Immature natural killer cell (primary cell): Measurements from ENCODE around the gene KRTAP9-3. TPM values are rescaled to one million over a fixed set of nuclear protein-coding genes. Genes with fewer than 3 reads are reported as not detected.
"Not testable (repeated sequence)": the region's sequence is repeated elsewhere in the genome, so short reads cannot be mapped to it uniquely, and the experiment has no call there.

Source experiments
- DNase-seq, 3 donors: peaks; one replicate each; pipeline ENCODE4 v3.0.0; 2022; ENCODE audit warnings: mixed read lengths in 1 of 3
- H3K27ac Mint-ChIP-seq, 6 donors: one replicate each; pipeline ENCODE4 v1.8.0; 2020; ENCODE audit warnings: mixed read lengths in 6 of 6, mild to moderate bottlenecking in 5 of 6, inconsistent platforms in 4 of 6, moderate library complexity in 3 of 6
- H3K27me3 Mint-ChIP-seq, 3 donors: one replicate each; pipeline ENCODE4 v1.8.0; 2020 to 2021; ENCODE audit warnings: low read depth in 3 of 3, mild to moderate bottlenecking in 3 of 3, mixed read lengths in 3 of 3, moderate library complexity in 3 of 3, inconsistent platforms in 1 of 3
- H3K36me3 Mint-ChIP-seq, 3 donors: one replicate each; pipeline ENCODE4 v1.8.0; 2020; ENCODE audit warnings: mixed read lengths in 3 of 3, inconsistent platforms in 2 of 3, mild to moderate bottlenecking in 2 of 3
- H3K4me1 Mint-ChIP-seq, 2 donors: one replicate each; pipeline ENCODE4 v1.8.0; 2020; ENCODE audit warnings: inconsistent platforms in 2 of 2, mild to moderate bottlenecking in 2 of 2, mixed read lengths in 2 of 2, moderate library complexity in 1 of 2
- H3K4me3 Mint-ChIP-seq, 5 donors: one replicate each; pipeline ENCODE4 v1.8.0; 2020; ENCODE audit warnings: mild to moderate bottlenecking in 5 of 5, mixed read lengths in 5 of 5, inconsistent platforms in 3 of 5, moderate library complexity in 3 of 5
- H3K9me3 Mint-ChIP-seq, 6 donors: one replicate each; pipeline ENCODE4 v1.8.0; 2020; ENCODE audit warnings: mild to moderate bottlenecking in 6 of 6, mixed read lengths in 6 of 6, inconsistent platforms in 4 of 6, moderate library complexity in 3 of 6
- polyA plus RNA-seq, 3 donors: library from polyadenylated mRNA; unstranded; fragments of 300-500 nt; fragmentation: Illumina TruSeq; gene quantifications; one replicate each; pipeline ENCODE4 v1.2.3, GENCODE V29; 2021

Gene KRTAP9-3, protein sequence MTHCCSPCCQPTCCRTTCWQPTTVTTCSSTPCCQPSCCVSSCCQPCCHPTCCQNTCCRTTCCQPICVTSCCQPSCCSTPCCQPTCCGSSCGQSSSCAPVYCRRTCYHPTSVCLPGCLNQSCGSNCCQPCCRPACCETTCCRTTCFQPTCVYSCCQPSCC
- polyA plus RNA-seq = not detected

DNA sequence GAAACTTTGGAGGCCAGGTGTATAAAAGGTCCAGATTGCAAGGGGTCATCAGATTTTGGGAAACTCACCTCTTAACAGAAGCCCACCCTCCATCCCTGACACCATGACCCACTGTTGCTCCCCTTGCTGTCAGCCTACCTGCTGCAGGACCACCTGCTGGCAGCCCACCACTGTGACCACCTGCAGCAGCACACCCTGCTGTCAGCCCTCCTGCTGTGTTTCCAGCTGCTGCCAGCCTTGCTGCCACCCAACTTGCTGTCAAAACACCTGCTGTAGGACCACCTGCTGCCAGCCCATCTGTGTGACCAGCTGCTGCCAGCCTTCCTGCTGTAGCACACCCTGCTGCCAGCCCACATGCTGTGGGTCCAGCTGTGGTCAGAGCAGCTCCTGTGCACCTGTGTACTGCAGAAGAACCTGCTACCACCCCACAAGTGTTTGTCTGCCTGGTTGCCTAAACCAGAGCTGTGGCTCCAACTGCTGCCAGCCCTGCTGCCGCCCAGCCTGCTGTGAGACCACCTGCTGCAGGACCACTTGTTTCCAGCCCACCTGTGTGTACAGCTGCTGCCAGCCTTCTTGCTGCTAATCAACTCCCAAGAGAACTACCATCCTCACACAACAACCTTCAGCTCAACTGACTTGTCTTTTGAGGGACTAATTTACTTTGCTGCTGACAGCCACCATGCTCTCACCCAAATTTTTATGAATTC is at the start of gene KRTAP9-3:
TSS of gene KRTAP9-3 (plus strand) at position 51 of the 707 bp plus-strand sequence. CDS start at position 104, 53 bp downstream.
- H3K27ac Mint-ChIP-seq, H3K4me1 Mint-ChIP-seq, H3K9me3 Mint-ChIP-seq, DNase-seq, H3K4me3 Mint-ChIP-seq, H3K36me3 Mint-ChIP-seq: not testable (repeated sequence)
- peaks cover 5 to 19% (median 7%) of the 10 kb centered on the region in 3 donors for H3K27me3 Mint-ChIP-seq

- Mint-ChIP-seq H3K4me1 (no peaks in the 10 kb centered on the region), H3K4me3 (no peak within 1 kb of the TSS), H3K27me3 (peaks cover 4 to 11% (median 5%) of the 10 kb centered on the region in 3 donors), H3K27ac (no peak within 1 kb of the TSS), H3K36me3 (no peaks in the 10 kb centered on the region), H3K9me3 (no peaks in the 10 kb centered on the region)
- no peak for DNase-seq
Measured at GRCh38 chr17:41184480-41184961, 47.7 kb upstream of the KRTAP9-3 start, which contains the start of gene KRTAP4-1. TSS of gene KRTAP4-1 (minus strand) at chr17:41184911. CDS start at chr17:41184854, 57 bp downstream.

DNA sequence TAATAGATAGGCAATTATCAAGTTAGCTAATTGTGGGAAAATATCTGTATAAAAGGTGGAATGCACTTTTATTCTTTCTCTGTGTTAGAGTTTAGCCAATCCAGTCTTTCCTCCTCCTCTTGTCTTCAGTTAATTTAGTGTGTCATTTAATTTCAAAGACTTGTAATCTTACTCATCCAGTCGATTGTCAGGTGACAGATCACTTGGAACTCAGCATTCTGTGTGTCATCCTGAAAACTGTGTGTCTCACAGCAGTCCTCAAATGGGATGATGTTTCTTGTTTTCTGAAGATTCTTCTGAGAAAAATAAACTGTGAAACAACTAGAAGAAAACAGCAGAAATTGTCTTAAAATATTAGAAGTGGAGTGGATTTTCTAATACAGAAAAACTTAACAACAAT is 47.2 kb upstream of the KRTAP9-3 start:
- no peaks in the 10 kb centered on the region for H3K36me3 Mint-ChIP-seq
- DNase-seq = no peak
- no peak overlapping the region for H3K27ac Mint-ChIP-seq
- no peaks in the 10 kb centered on the region for H3K4me1 Mint-ChIP-seq
- H3K27me3 Mint-ChIP-seq = peaks cover 4 to 11% (median 5%) of the 10 kb centered on the region in 3 donors
- no peaks in the 10 kb centered on the region for H3K9me3 Mint-ChIP-seq
- no peak overlapping the region for H3K4me3 Mint-ChIP-seq

GRCh38 chr17:41186872-41187271 is 45.4 kb upstream of the KRTAP9-3 start:
- no peak overlapping the region for H3K27ac Mint-ChIP-seq
- H3K4me3 Mint-ChIP-seq = no peak overlapping the region
- no peaks in the 10 kb centered on the region for H3K4me1 Mint-ChIP-seq
- DNase-seq = no peak
- H3K36me3 Mint-ChIP-seq = no peaks in the 10 kb centered on the region
- H3K27me3 Mint-ChIP-seq = peaks cover 8 to 22% (median 9%) of the 10 kb centered on the region in 3 donors
- peaks cover 0 to 3% (median 0%) of the 10 kb centered on the region in 6 donors for H3K9me3 Mint-ChIP-seq

GRCh38 chr17:41189837-41190318 is 42.4 kb upstream of the KRTAP9-3 start, which contains the start of gene KRTAP9-1:
TSS of gene KRTAP9-1 (plus strand) at chr17:41189887. CDS start at chr17:41189887, 0 bp downstream.
- H3K4me1 Mint-ChIP-seq, H3K36me3 Mint-ChIP-seq, DNase-seq, H3K4me3 Mint-ChIP-seq, H3K9me3 Mint-ChIP-seq, H3K27ac Mint-ChIP-seq: not testable (repeated sequence)
- peaks cover 5 to 22% (median 6%) of the 10 kb centered on the region in 3 donors for H3K27me3 Mint-ChIP-seq

GRCh38 chr17:41190328-41190727 is 41.9 kb upstream of the KRTAP9-3 start:
- Mint-ChIP-seq H3K36me3 (no peaks in the 10 kb centered on the region), H3K27me3 (peaks cover 5 to 20% (median 6%) of the 10 kb centered on the region in 3 donors), H3K9me3 (peaks cover 0 to 4% (median 0%) of the 10 kb centered on the region in 6 donors), H3K4me1 (no peaks in the 10 kb centered on the region), H3K27ac (no peak overlapping the region), H3K4me3 (no peak overlapping the region)
- DNase-seq = no peak

DNA sequence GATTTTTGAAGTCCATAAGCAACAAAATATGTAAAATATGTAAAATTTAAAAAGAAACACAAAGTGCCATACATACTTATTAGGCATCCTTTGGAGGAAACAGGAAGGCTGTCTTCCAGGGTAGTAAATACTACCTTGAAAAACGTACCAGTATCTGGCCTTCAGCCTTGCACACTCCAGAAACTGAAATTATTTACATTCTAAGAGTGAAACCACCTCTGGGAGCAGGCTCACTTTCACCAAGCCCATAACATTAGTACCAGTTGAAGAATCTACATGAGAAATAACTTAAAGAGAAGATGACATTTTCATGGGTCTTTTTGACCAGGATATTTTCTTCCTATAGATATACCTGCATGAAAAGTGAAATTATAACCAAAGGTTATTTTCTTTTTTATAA is 36.2 kb upstream of the KRTAP9-3 start:
- Mint-ChIP-seq H3K36me3 (no peaks in the 10 kb centered on the region), H3K27me3 (peaks cover 0 to 16% (median 5%) of the 10 kb centered on the region in 3 donors), H3K27ac (no peak overlapping the region), H3K4me1 (no peaks in the 10 kb centered on the region), H3K9me3 (peaks cover 0 to 6% (median 0%) of the 10 kb centered on the region in 6 donors), H3K4me3 (no peak overlapping the region)
- no peak for DNase-seq

- no peak for DNase-seq
- Mint-ChIP-seq H3K4me1 (no peaks in the 10 kb centered on the region), H3K9me3 (peaks cover 0 to 6% (median 0%) of the 10 kb centered on the region in 6 donors), H3K36me3 (no peaks in the 10 kb centered on the region), H3K4me3 (no peak overlapping the region), H3K27me3 (peaks cover 0 to 8% (median 3%) of the 10 kb centered on the region in 3 donors), H3K27ac (no peak overlapping the region)
Measured at GRCh38 chr17:41199421-41200078, 32.7 kb upstream of the KRTAP9-3 start.

DNA sequence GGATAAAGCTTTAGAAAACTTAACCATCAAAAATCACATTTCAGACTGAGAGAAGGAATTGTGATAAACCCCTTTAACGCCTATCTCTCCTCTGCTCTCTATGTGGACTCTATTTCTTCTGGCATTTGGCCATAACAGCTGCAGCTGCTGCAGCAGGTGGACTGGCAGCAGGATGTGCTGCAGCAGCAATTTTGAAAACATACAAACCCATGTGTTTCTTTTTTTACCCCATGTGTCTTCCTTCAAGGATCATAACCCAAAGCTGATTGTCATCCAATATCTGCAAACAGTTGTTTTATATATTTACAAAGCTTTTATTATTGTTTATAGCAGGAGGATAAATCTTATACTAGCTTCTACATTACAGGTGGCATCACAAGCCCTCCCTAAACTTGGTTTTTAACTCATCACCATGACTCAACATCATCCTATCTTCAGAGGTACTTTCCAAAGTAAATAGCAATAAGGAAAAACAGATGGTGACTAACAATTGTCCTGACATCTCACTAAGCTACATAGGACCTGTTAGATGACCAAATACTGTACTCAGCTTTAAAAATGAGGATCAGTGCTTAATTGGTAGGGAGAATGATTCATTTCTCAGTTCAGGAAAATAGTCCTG is 20.3 kb upstream of the KRTAP9-3 start:
- no peak overlapping the region for H3K27ac Mint-ChIP-seq

DNA sequence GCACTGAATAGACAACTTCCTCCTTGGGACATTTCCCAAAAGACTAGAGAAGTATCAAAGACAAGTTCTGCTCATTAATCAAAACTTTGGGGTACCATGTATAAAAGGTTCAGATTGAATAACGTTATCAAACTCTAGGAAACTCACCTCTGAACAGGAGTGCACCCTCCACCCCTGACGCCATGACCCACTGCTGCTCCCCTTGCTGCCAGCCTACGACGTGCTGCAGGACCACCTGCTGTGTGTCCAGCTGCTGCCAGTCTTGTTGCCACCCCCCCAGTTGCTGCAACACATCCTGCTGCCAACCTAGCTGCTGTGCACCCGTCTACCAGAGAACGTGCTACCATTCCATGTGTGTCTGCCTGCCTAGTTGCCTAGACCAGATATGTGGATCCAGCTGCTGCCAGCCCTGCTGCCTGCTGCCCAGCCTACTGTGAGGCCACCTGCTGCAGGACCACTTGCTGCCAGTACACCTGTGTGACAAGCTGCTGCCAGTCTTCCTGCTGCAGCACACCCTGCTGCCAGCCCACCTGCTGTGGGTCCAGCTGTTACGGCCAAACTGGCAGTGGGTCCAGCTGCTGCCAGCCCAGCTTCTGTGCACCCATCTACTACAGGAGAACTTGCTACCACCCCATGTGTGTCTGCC is 19.6 kb upstream of the KRTAP9-3 start:
- Mint-ChIP-seq H3K27ac (no peak overlapping the region), H3K27me3 (peaks cover 10 to 37% (median 11%) of the 10 kb centered on the region in 3 donors), H3K4me1 (no peaks in the 10 kb centered on the region), H3K36me3 (no peaks in the 10 kb centered on the region), H3K9me3 (peaks cover 0 to 2% (median 0%) of the 10 kb centered on the region in 6 donors), H3K4me3 (no peak overlapping the region)
- DNase-seq = no peak

More for the DNA sequence above, 20.3 kb upstream of the KRTAP9-3 start:
- H3K36me3 Mint-ChIP-seq = no peaks in the 10 kb centered on the region
- H3K27me3 Mint-ChIP-seq = peaks cover 7 to 31% (median 11%) of the 10 kb centered on the region in 3 donors
- peaks cover 0 to 2% (median 0%) of the 10 kb centered on the region in 6 donors for H3K9me3 Mint-ChIP-seq
- no peaks in the 10 kb centered on the region for H3K4me1 Mint-ChIP-seq
- no peak for DNase-seq
- H3K4me3 Mint-ChIP-seq = no peak overlapping the region

GRCh38 chr17:41215681-41216080 is 16.6 kb upstream of the KRTAP9-3 start:
- no peaks in the 10 kb centered on the region for H3K4me1 Mint-ChIP-seq
- H3K4me3 Mint-ChIP-seq = no peak overlapping the region

DNA sequence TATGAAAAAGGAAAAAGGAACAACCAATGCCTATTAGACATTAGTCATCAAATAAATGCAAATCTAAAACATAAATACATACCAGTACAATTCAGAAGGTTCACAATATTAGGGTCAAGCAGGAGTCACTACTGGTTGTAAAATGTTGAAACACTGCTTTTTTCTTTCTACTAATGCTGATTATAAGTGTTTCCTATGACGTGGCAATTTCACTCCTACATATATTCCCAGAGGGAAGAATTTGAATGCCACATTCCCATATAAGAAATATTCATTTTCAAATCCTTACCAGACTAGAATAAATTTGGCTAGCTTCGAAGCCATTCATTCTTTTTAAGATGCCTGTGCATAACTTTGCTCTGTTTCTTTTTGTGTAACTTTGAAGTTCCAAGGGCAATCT is 8.4 kb upstream of the KRTAP9-3 start:
- peaks cover 6 to 11% (median 8%) of the 10 kb centered on the region in 3 donors for H3K27me3 Mint-ChIP-seq
- H3K4me1 Mint-ChIP-seq = no peaks in the 10 kb centered on the region
- peaks cover 0 to 8% (median 0%) of the 10 kb centered on the region in 6 donors for H3K9me3 Mint-ChIP-seq
- H3K36me3 Mint-ChIP-seq = no peaks in the 10 kb centered on the region
- no peak overlapping the region for H3K27ac Mint-ChIP-seq
- no peak for DNase-seq
- H3K4me3 Mint-ChIP-seq = no peak overlapping the region

More at GRCh38 chr17:41215681-41216080, 16.6 kb upstream of the KRTAP9-3 start:
- Mint-ChIP-seq H3K27ac (no peak overlapping the region), H3K36me3 (no peaks in the 10 kb centered on the region), H3K27me3 (peaks cover 4 to 36% (median 10%) of the 10 kb centered on the region in 3 donors), H3K9me3 (peaks cover 0 to 4% (median 0%) of the 10 kb centered on the region in 6 donors)
- no peak for DNase-seq

- Mint-ChIP-seq H3K4me3 (no peak overlapping the region), H3K27ac (no peak overlapping the region), H3K9me3 (peaks cover 0 to 4% (median 0%) of the 10 kb centered on the region in 6 donors), H3K27me3 (peaks cover 2 to 5% (median 3%) of the 10 kb centered on the region in 3 donors), H3K36me3 (no peaks in the 10 kb centered on the region), H3K4me1 (no peaks in the 10 kb centered on the region)
- no peak for DNase-seq
Measured at GRCh38 chr17:41226051-41226450, 6.2 kb upstream of the KRTAP9-3 start.
